Neural progenitor cell (in vitro differentiated cells): ENCODE data around the gene CACNA1C. TPM values are rescaled to one million over a fixed set of nuclear protein-coding genes. Genes with fewer than 3 reads are reported as not detected.

Experiments
- DNase-seq: peaks from one replicate; pipeline ENCODE4 v3.0.0-alpha.2; 2016; ENCODE audit warnings: low spot score
- H2AFZ ChIP-seq: fragments of 200-600 bp; sonication (generic); replicated peaks from 2 replicates; pipeline ENCODE4 v1.6.1; 2016; ENCODE audit warnings: antibody characterized with exemption
- H3F3A ChIP-seq: fragments of 200-600 bp; sonication (generic); 2 replicates; pipeline ENCODE4 v1.6.1; 2016; ENCODE audit warnings: antibody characterized with exemption, low read depth
- H3K27ac ChIP-seq: fragments of 200-600 bp; sonication (generic); 2 replicates; pipeline ENCODE4 v1.5.1; 2016; ENCODE audit warnings: mild to moderate bottlenecking
- H3K27me3 ChIP-seq: fragments of 200-600 bp; sonication (generic); 2 replicates; pipeline ENCODE4 v1.6.1; 2016; ENCODE audit warnings: mild to moderate bottlenecking, moderate library complexity
- H3K36me3 ChIP-seq: fragments of 200-600 bp; sonication (generic); 2 replicates; pipeline ENCODE4 v1.5.1; 2016
- H3K4me1 ChIP-seq: fragments of 200-600 bp; sonication (generic); 2 replicates; pipeline ENCODE4 v1.6.1; 2016; ENCODE audit warnings: mixed run types
- H3K4me2 ChIP-seq: fragments of 200-600 bp; sonication (generic); 2 replicates; pipeline ENCODE4 v1.6.1; 2016
- H3K4me3 ChIP-seq: fragments of 200-600 bp; sonication (generic); 2 replicates; pipeline ENCODE4 v1.5.1; 2016
- H3K79me2 ChIP-seq: fragments of 200-600 bp; sonication (generic); 2 replicates; pipeline ENCODE4 v1.6.1; 2016; ENCODE audit warnings: low read depth
- H3K9ac ChIP-seq: fragments of 200-600 bp; sonication (generic); 2 replicates; pipeline ENCODE4 v1.6.1; 2016
- H3K9me3 ChIP-seq: fragments of 200-600 bp; sonication (generic); 2 replicates; pipeline ENCODE4 v1.5.1; 2016; ENCODE audit warnings: low read depth
- H4K20me1 ChIP-seq: fragments of 200-600 bp; sonication (generic); 2 replicates; pipeline ENCODE4 v1.6.1; 2016; ENCODE audit warnings: low read depth
- H3K27ac Mint-ChIP-seq: 3 replicates; pipeline ENCODE4 v1.8.0; 2021; ENCODE audit warnings: mixed read lengths
- H3K27me3 Mint-ChIP-seq: 2 replicates; pipeline ENCODE4 v1.8.0; 2022; ENCODE audit warnings: low read depth, mild to moderate bottlenecking, inconsistent platforms, moderate library complexity, mixed read lengths; ENCODE audit not compliant: insufficient read depth
- H3K36me3 Mint-ChIP-seq: 3 replicates; pipeline ENCODE4 v1.8.0; 2021; ENCODE audit warnings: mixed read lengths
- H3K4me1 Mint-ChIP-seq: 3 replicates; pipeline ENCODE4 v1.8.0; 2021; ENCODE audit warnings: mixed read lengths
- H3K4me3 Mint-ChIP-seq: 3 replicates; pipeline ENCODE4 v1.8.0; 2021; ENCODE audit warnings: mild to moderate bottlenecking, moderate library complexity, mixed read lengths
- H3K9me3 Mint-ChIP-seq: 3 replicates; pipeline ENCODE4 v1.8.0; 2020; ENCODE audit warnings: mixed read lengths
- CTCF ChIP-seq: fragments of 200-600 bp; sonication (generic); IDR thresholded peaks from 2 replicates; pipeline ENCODE4 v1.5.1; 2017; ENCODE audit warnings: antibody characterized with exemption, mild to moderate bottlenecking
- EZH2 ChIP-seq: fragments of 200-600 bp; sonication (generic); IDR thresholded peaks from 2 replicates; pipeline ENCODE4 v1.6.1; 2017; ENCODE audit warnings: antibody characterized with exemption, mild to moderate bottlenecking, moderate library complexity
- EZH2phosphoT487 ChIP-seq: fragments of 200-600 bp; sonication (generic); IDR thresholded peaks from 2 replicates; pipeline ENCODE4 v1.6.1; 2017; ENCODE audit warnings: antibody characterized with exemption
- total RNA-seq: library from RNA; depleted of rRNA; stranded (reverse); fragments of >200 nt; gene quantifications from 2 replicates; pipeline ENCODE4 v1.2.3, GENCODE V29; 2015; ENCODE audit warnings: low replicate concordance

The CACNA1C gene
- total RNA-seq, 1 donor from 2014 or later: 2.7 TPM

GRCh38 chr12:2559931-2560330, 507.1 kb downstream of the CACNA1C start:
- H3K27me3 ChIP-seq: no peaks in the 10 kb centered on the region
- H3K4me1 Mint-ChIP-seq: peaks cover 4% of the 10 kb centered on the region
- TF ChIP-seq CTCF (no peak), EZH2phosphoT487 (no peak), EZH2 (no peak)

GRCh38 chr12:2560356-2560755, 507.6 kb downstream of the CACNA1C start:
- Mint-ChIP-seq H3K27ac (no peak overlapping the region), H3K36me3 (peaks cover 5% of the 10 kb centered on the region), H3K4me1 (peaks cover 4% of the 10 kb centered on the region), H3K9me3 (no peaks in the 10 kb centered on the region), H3K4me3 (no peak overlapping the region), H3K27me3 (peaks cover 4% of the 10 kb centered on the region)
- no peak for DNase-seq
- H3K27me3 ChIP-seq: no peaks in the 10 kb centered on the region
- no peak overlapping the region for H3K4me3 ChIP-seq
- no peaks in the 10 kb centered on the region for H3K79me2 ChIP-seq
- H3K4me1 ChIP-seq: peaks cover 4% of the 10 kb centered on the region
- H3F3A ChIP-seq: no peaks in the 10 kb centered on the region
- H3K9ac ChIP-seq: no peak overlapping the region
- H4K20me1 ChIP-seq: no peaks in the 10 kb centered on the region
- no peak overlapping the region for H3K4me2 ChIP-seq
- H2AFZ ChIP-seq: no peak overlapping the region
- no peak overlapping the region for H3K27ac ChIP-seq
- no peaks in the 10 kb centered on the region for H3K36me3 ChIP-seq
- no peaks in the 10 kb centered on the region for H3K9me3 ChIP-seq
- TF ChIP-seq CTCF (no peak), EZH2phosphoT487 (no peak), EZH2 (no peak)

More at GRCh38 chr12:2559931-2560330, 507.1 kb downstream of the CACNA1C start:
- Mint-ChIP-seq H3K9me3 (no peaks in the 10 kb centered on the region), H3K36me3 (peaks cover 5% of the 10 kb centered on the region), H3K27me3 (peaks cover 4% of the 10 kb centered on the region), H3K27ac (no peak overlapping the region), H3K4me3 (no peak overlapping the region)
- H4K20me1 ChIP-seq: no peaks in the 10 kb centered on the region
- no peaks in the 10 kb centered on the region for H3F3A ChIP-seq
- no peak overlapping the region for H3K4me3 ChIP-seq
- DNase-seq: no peak
- no peak overlapping the region for H3K27ac ChIP-seq
- no peaks in the 10 kb centered on the region for H3K36me3 ChIP-seq
- no peak overlapping the region for H2AFZ ChIP-seq
- H3K9me3 ChIP-seq: no peaks in the 10 kb centered on the region
- no peak overlapping the region for H3K4me2 ChIP-seq
- H3K79me2 ChIP-seq: no peaks in the 10 kb centered on the region
- no peak overlapping the region for H3K9ac ChIP-seq
- peaks cover 8% of the 10 kb centered on the region for H3K4me1 ChIP-seq

- no peaks in the 10 kb centered on the region for H3K36me3 ChIP-seq
- no peak overlapping the region for H3K27ac Mint-ChIP-seq
- no peak overlapping the region for H3K4me3 ChIP-seq
- no peaks in the 10 kb centered on the region for H3F3A ChIP-seq
- no peaks in the 10 kb centered on the region for H4K20me1 ChIP-seq
- H3K27ac ChIP-seq: no peak overlapping the region
- peaks cover 4% of the 10 kb centered on the region for H3K4me1 Mint-ChIP-seq
- no peaks in the 10 kb centered on the region for H3K4me1 ChIP-seq
- H3K27me3 ChIP-seq: no peaks in the 10 kb centered on the region
- no peaks in the 10 kb centered on the region for H3K9me3 Mint-ChIP-seq
- peaks cover 4% of the 10 kb centered on the region for H3K27me3 Mint-ChIP-seq
- H3K36me3 Mint-ChIP-seq: peaks cover 5% of the 10 kb centered on the region
- H3K9ac ChIP-seq: no peak overlapping the region
- H2AFZ ChIP-seq: no peak overlapping the region
- H3K9me3 ChIP-seq: no peaks in the 10 kb centered on the region
- H3K4me2 ChIP-seq: no peak overlapping the region
- H3K79me2 ChIP-seq: no peaks in the 10 kb centered on the region
- DNase-seq: no peak
- H3K4me3 Mint-ChIP-seq: no peak overlapping the region
- TF ChIP-seq EZH2phosphoT487: no peak
- no peak for TF ChIP-seq CTCF
- TF ChIP-seq EZH2: no peak
These were observed 508.6 kb downstream of the CACNA1C start for GRCh38 chr12:2561367-2561766.

- H3K36me3 ChIP-seq: no peaks in the 10 kb centered on the region
- no peaks in the 10 kb centered on the region for H3K9me3 ChIP-seq
- no peak overlapping the region for H3K4me3 Mint-ChIP-seq
- H3K4me1 Mint-ChIP-seq: peaks cover 3% of the 10 kb centered on the region
- no peaks in the 10 kb centered on the region for H3K79me2 ChIP-seq
- H4K20me1 ChIP-seq: no peaks in the 10 kb centered on the region
- no peaks in the 10 kb centered on the region for H3F3A ChIP-seq
- H3K4me3 ChIP-seq: no peak overlapping the region
- H3K9ac ChIP-seq: no peak overlapping the region
- no peak overlapping the region for H2AFZ ChIP-seq
- no peak overlapping the region for H3K4me2 ChIP-seq
- no peaks in the 10 kb centered on the region for H3K36me3 Mint-ChIP-seq
- H3K4me1 ChIP-seq: no peaks in the 10 kb centered on the region
- TF ChIP-seq CTCF: no peak
- no peak for TF ChIP-seq EZH2phosphoT487
- TF ChIP-seq EZH2: no peak
- no peaks in the 10 kb centered on the region for H3K27me3 ChIP-seq
- H3K27ac Mint-ChIP-seq: no peak overlapping the region
- DNase-seq: no peak
- H3K9me3 Mint-ChIP-seq: no peaks in the 10 kb centered on the region
- H3K27me3 Mint-ChIP-seq: no peaks in the 10 kb centered on the region
- no peak overlapping the region for H3K27ac ChIP-seq
These were observed 509.6 kb downstream of the CACNA1C start for GRCh38 chr12:2562400-2562799.
